SU-DHL-6 (cell line): ENCODE measurements around the gene ORM1.

Source experiments
- H2AFZ ChIP-seq: fragments of 200-600 bp; sonication (generic); 2 replicates; pipeline ENCODE4 v1.6.1; 2014; ENCODE audit warnings: low read depth, mild to moderate bottlenecking, moderate library complexity, mixed read lengths, antibody characterized with exemption, low read length; ENCODE audit not compliant: severe bottlenecking
- H3F3A ChIP-seq: fragments of 200-600 bp; shearing (Covaris generic); 2 replicates; pipeline ENCODE4 v1.6.0; 2016; ENCODE audit warnings: antibody characterized with exemption, mild to moderate bottlenecking; ENCODE audit not compliant: insufficient read depth
- H3K27ac ChIP-seq: fragments of 200-600 bp; sonication (generic); 2 replicates; pipeline ENCODE4 v1.5.1; 2016; ENCODE audit warnings: low read depth, mild to moderate bottlenecking, low read length, moderate library complexity, mixed read lengths
- H3K27me3 ChIP-seq: fragments of 200-600 bp; sonication (generic), shearing (Covaris generic); 2 replicates; pipeline ENCODE4 v1.6.0; 2014; ENCODE audit warnings: mild to moderate bottlenecking, low read length
- H3K36me3 ChIP-seq: fragments of 200-600 bp; sonication (generic); 2 replicates; pipeline ENCODE4 v1.6.1; 2014; ENCODE audit warnings: mild to moderate bottlenecking, low read length, mixed read lengths
- H3K4me2 ChIP-seq: fragments of 300-600, 200-600 bp; shearing (Covaris generic), sonication (generic); 2 replicates; pipeline ENCODE4 v1.6.0; 2014; ENCODE audit warnings: low read length, low read depth, mild to moderate bottlenecking; ENCODE audit not compliant: poor library complexity, severe bottlenecking
- H3K4me3 ChIP-seq: fragments of 200-600 bp; sonication (generic); 2 replicates; pipeline ENCODE4 v1.5.1; 2014; ENCODE audit warnings: antibody characterized with exemption, low read length, mild to moderate bottlenecking, mixed read lengths; ENCODE audit not compliant: insufficient read depth, poor library complexity, severe bottlenecking
- H3K79me2 ChIP-seq: fragments of 200-600 bp; sonication (generic); 2 replicates; pipeline ENCODE4 v1.6.1; 2014; ENCODE audit warnings: mild to moderate bottlenecking, low read length, moderate library complexity; ENCODE audit not compliant: insufficient read depth
- H3K9ac ChIP-seq: fragments of 200-600 bp; sonication (generic); 2 replicates; pipeline ENCODE4 v1.7.0; 2014; ENCODE audit warnings: mild to moderate bottlenecking, low read length
- H3K9me2 ChIP-seq: fragments of 200-600 bp; sonication (generic); replicated peaks from 2 replicates; pipeline ENCODE4 v1.6.1; 2014; ENCODE audit warnings: low read length; ENCODE audit not compliant: insufficient read depth
- H3K9me3 ChIP-seq: fragments of 200-600 bp; sonication (generic); 2 replicates; pipeline ENCODE4 v1.6.1; 2014; ENCODE audit warnings: low read length, mixed read lengths; ENCODE audit not compliant: insufficient read depth
- H4K20me1 ChIP-seq: fragments of 200-600 bp; sonication (generic); 2 replicates; pipeline ENCODE4 v1.6.1; 2014; ENCODE audit warnings: low read depth, mild to moderate bottlenecking, antibody characterized with exemption, low read length, moderate library complexity, mixed read lengths
- CTCF ChIP-seq: fragments of 200-600 bp; sonication (generic); IDR thresholded peaks from one replicate; pipeline ENCODE4 v1.5.1; 2017; ENCODE audit warnings: antibody characterized with exemption, mild to moderate bottlenecking, low read length, moderate library complexity; ENCODE audit not compliant: insufficient read depth, poor library complexity, severe bottlenecking
- EZH2phosphoT487 ChIP-seq: fragments of 200-600 bp; sonication (generic), shearing (Covaris generic); conservative IDR thresholded peaks from 2 replicates; pipeline ENCODE4 v1.6.1; 2018; ENCODE audit warnings: mild to moderate bottlenecking, antibody characterized with exemption, low read length, moderate library complexity, mixed read lengths

Gene ORM1

GRCh38 chr9:114356792-114357191, 33.9 kb downstream of the ORM1 start:
- H3K4me2 ChIP-seq = no peak overlapping the region
- no peaks in the 10 kb centered on the region for H3K27me3 ChIP-seq
- H4K20me1 ChIP-seq = no peaks in the 10 kb centered on the region
- H3K79me2 ChIP-seq = no peaks in the 10 kb centered on the region
- H3K9me2 ChIP-seq = no peaks in the 10 kb centered on the region
- TF ChIP-seq CTCF (no peak), EZH2phosphoT487 (no peak)
- H3K4me3 ChIP-seq = no peak overlapping the region
- H3K36me3 ChIP-seq = peaks cover 40% of the 10 kb centered on the region
- H3K27ac ChIP-seq = no peak overlapping the region
- no peaks in the 10 kb centered on the region for H3F3A ChIP-seq
- no peak overlapping the region for H3K9ac ChIP-seq
- no peaks in the 10 kb centered on the region for H3K9me3 ChIP-seq
- H2AFZ ChIP-seq = no peak overlapping the region

- Histone ChIP-seq H3K79me2 (no peaks in the 10 kb centered on the region), H3K9ac (no peak overlapping the region), H2AFZ (no peak overlapping the region), H3K36me3 (peaks cover 37% of the 10 kb centered on the region), H3K9me3 (no peaks in the 10 kb centered on the region), H3K27ac (no peak overlapping the region), H3K4me3 (no peak overlapping the region), H3K4me2 (no peak overlapping the region), H3K9me2 (no peaks in the 10 kb centered on the region), H3F3A (no peaks in the 10 kb centered on the region), H3K27me3 (no peaks in the 10 kb centered on the region), H4K20me1 (no peaks in the 10 kb centered on the region)
- TF ChIP-seq EZH2phosphoT487 (no peak), CTCF (no peak)
Observed at GRCh38 chr9:114357360-114357759, 34.5 kb downstream of the ORM1 start.

- Histone ChIP-seq H3K9ac (no peak overlapping the region), H3K4me2 (no peak overlapping the region), H3K36me3 (peaks cover 40% of the 10 kb centered on the region), H3F3A (no peaks in the 10 kb centered on the region), H3K27me3 (no peaks in the 10 kb centered on the region), H2AFZ (no peak overlapping the region), H4K20me1 (no peaks in the 10 kb centered on the region), H3K9me3 (no peaks in the 10 kb centered on the region), H3K4me3 (no peak overlapping the region), H3K27ac (no peak overlapping the region), H3K9me2 (no peaks in the 10 kb centered on the region), H3K79me2 (no peaks in the 10 kb centered on the region)
- TF ChIP-seq CTCF (no peak), EZH2phosphoT487 (no peak)
Observed at GRCh38 chr9:114357911-114358328, 35.0 kb downstream of the ORM1 start.

- Histone ChIP-seq H3K9me3 (no peaks in the 10 kb centered on the region), H3F3A (no peaks in the 10 kb centered on the region), H3K9ac (no peak overlapping the region), H3K36me3 (peaks cover 31% of the 10 kb centered on the region), H3K27ac (no peak overlapping the region), H3K9me2 (no peaks in the 10 kb centered on the region), H2AFZ (no peak overlapping the region), H3K27me3 (no peaks in the 10 kb centered on the region), H3K4me3 (no peak overlapping the region), H3K79me2 (no peaks in the 10 kb centered on the region), H3K4me2 (no peak overlapping the region), H4K20me1 (no peaks in the 10 kb centered on the region)
- TF ChIP-seq EZH2phosphoT487 = no peak
Observed at GRCh38 chr9:114359801-114360200, 36.9 kb downstream of the ORM1 start.
